SK-N-SH (cell line): ENCODE results near the gene GOLGA5.
"Not testable (repeated sequence)": the region's sequence is repeated elsewhere in the genome, so short reads cannot be mapped to it uniquely, and the experiment has no call there.

Experiments used
- POLR2AphosphoS5 ChIP-seq: IDR thresholded peaks from 2 replicates; pipeline ENCODE4 v1.6.1; 2012; ENCODE audit warnings: low read depth, low read length
- RAD21 ChIP-seq: IDR thresholded peaks from 2 replicates; pipeline ENCODE4 v1.6.1; 2012; ENCODE audit warnings: mild to moderate bottlenecking, low read length
- TF ChIP-seq, protein P1 (sequence below): IDR thresholded peaks from 2 replicates; pipeline ENCODE4 v1.6.1; 2012; ENCODE audit warnings: mild to moderate bottlenecking, low read depth, low read length, moderate library complexity
- TF ChIP-seq, protein P2 (sequence below): fragments of 200-600 bp; sonication (generic); IDR thresholded peaks from 2 replicates; pipeline ENCODE4 v1.6.1; 2017; ENCODE audit warnings: antibody characterized with exemption, mild to moderate bottlenecking, moderate library complexity
- TF ChIP-seq, protein P3 (sequence below): IDR thresholded peaks from 2 replicates; pipeline ENCODE4 v1.4.0; 2012; ENCODE audit warnings: low read depth, borderline replicate concordance

DNA sequence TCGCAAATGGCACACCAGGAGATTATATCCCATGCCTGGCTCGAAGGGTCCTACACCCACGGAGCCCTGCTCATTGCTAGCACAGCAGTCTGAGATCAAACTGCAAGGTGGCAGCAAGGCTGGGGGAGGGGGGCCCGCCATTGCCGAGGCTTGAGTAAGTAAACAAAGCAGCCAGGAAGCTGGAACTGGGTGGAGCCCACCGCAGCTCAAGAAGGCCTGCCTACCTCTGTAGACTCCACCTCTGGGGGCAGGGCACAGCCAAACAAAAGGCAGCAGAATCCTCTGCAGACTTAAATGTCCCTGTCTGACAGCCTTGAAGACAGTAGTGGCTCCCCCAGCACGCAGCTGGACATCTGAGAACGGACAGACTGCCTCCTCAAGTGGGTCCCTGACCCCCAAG lies 59.0 kb downstream of the GOLGA5 start:
- not testable (repeated sequence) for TF ChIP-seq RAD21, POLR2AphosphoS5
- TF ChIP-seq, protein P1, sequence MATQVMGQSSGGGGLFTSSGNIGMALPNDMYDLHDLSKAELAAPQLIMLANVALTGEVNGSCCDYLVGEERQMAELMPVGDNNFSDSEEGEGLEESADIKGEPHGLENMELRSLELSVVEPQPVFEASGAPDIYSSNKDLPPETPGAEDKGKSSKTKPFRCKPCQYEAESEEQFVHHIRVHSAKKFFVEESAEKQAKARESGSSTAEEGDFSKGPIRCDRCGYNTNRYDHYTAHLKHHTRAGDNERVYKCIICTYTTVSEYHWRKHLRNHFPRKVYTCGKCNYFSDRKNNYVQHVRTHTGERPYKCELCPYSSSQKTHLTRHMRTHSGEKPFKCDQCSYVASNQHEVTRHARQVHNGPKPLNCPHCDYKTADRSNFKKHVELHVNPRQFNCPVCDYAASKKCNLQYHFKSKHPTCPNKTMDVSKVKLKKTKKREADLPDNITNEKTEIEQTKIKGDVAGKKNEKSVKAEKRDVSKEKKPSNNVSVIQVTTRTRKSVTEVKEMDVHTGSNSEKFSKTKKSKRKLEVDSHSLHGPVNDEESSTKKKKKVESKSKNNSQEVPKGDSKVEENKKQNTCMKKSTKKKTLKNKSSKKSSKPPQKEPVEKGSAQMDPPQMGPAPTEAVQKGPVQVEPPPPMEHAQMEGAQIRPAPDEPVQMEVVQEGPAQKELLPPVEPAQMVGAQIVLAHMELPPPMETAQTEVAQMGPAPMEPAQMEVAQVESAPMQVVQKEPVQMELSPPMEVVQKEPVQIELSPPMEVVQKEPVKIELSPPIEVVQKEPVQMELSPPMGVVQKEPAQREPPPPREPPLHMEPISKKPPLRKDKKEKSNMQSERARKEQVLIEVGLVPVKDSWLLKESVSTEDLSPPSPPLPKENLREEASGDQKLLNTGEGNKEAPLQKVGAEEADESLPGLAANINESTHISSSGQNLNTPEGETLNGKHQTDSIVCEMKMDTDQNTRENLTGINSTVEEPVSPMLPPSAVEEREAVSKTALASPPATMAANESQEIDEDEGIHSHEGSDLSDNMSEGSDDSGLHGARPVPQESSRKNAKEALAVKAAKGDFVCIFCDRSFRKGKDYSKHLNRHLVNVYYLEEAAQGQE, result not testable (repeated sequence)
- TF ChIP-seq, protein P2, sequence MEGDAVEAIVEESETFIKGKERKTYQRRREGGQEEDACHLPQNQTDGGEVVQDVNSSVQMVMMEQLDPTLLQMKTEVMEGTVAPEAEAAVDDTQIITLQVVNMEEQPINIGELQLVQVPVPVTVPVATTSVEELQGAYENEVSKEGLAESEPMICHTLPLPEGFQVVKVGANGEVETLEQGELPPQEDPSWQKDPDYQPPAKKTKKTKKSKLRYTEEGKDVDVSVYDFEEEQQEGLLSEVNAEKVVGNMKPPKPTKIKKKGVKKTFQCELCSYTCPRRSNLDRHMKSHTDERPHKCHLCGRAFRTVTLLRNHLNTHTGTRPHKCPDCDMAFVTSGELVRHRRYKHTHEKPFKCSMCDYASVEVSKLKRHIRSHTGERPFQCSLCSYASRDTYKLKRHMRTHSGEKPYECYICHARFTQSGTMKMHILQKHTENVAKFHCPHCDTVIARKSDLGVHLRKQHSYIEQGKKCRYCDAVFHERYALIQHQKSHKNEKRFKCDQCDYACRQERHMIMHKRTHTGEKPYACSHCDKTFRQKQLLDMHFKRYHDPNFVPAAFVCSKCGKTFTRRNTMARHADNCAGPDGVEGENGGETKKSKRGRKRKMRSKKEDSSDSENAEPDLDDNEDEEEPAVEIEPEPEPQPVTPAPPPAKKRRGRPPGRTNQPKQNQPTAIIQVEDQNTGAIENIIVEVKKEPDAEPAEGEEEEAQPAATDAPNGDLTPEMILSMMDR, result not testable (repeated sequence)
- TF ChIP-seq, protein P3, sequence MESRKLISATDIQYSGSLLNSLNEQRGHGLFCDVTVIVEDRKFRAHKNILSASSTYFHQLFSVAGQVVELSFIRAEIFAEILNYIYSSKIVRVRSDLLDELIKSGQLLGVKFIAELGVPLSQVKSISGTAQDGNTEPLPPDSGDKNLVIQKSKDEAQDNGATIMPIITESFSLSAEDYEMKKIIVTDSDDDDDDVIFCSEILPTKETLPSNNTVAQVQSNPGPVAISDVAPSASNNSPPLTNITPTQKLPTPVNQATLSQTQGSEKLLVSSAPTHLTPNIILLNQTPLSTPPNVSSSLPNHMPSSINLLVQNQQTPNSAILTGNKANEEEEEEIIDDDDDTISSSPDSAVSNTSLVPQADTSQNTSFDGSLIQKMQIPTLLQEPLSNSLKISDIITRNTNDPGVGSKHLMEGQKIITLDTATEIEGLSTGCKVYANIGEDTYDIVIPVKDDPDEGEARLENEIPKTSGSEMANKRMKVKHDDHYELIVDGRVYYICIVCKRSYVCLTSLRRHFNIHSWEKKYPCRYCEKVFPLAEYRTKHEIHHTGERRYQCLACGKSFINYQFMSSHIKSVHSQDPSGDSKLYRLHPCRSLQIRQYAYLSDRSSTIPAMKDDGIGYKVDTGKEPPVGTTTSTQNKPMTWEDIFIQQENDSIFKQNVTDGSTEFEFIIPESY, result not testable (repeated sequence)
